DLD1 (cell line): Measurements from ENCODE around the gene ZBTB46.

Source experiments
- in situ Hi-C: cut with HindIII; loops from 2 replicates; pipeline ENCODE4 v1.10.0; 2017; ENCODE audit warnings: low sequenced_read_pairs

The ZBTB46 gene

GRCh38 chr20:63748070-63748933 is 82.8 kb downstream of the ZBTB46 start:
- in situ Hi-C loops = no loop called here

- in situ Hi-C loops = no loop called here
Measured at GRCh38 chr20:63747622-63748069, 83.4 kb downstream of the ZBTB46 start.

- in situ Hi-C loops = no loop called here
Measured at GRCh38 chr20:63746751-63747315, 84.2 kb downstream of the ZBTB46 start.

GRCh38 chr20:63745961-63746731 is 84.9 kb downstream of the ZBTB46 start:
- in situ Hi-C loops = no loop called here

GRCh38 chr20:63745424-63745805 is 85.6 kb downstream of the ZBTB46 start:
- in situ Hi-C loops = no loop called here

GRCh38 chr20:63744574-63745423 is 86.3 kb downstream of the ZBTB46 start:
- in situ Hi-C loops = no loop called here

- in situ Hi-C loops = no loop called here
Measured at GRCh38 chr20:63744158-63744557, 86.9 kb downstream of the ZBTB46 start.

GRCh38 chr20:63743210-63743970 is 87.7 kb downstream of the ZBTB46 start:
- in situ Hi-C loops = no loop called here

GRCh38 chr20:63742381-63743024 is 88.6 kb downstream of the ZBTB46 start:
- in situ Hi-C loops = no loop called here

GRCh38 chr20:63741676-63742380 is 89.2 kb downstream of the ZBTB46 start:
- in situ Hi-C loops = no loop called here

GRCh38 chr20:63741354-63741675 is 89.7 kb downstream of the ZBTB46 start:
- in situ Hi-C loops = no loop called here

GRCh38 chr20:63740627-63741353 is 90.3 kb downstream of the ZBTB46 start:
- in situ Hi-C loops = no loop called here

- in situ Hi-C loops = no loop called here
Measured at GRCh38 chr20:63740070-63740626, 90.9 kb downstream of the ZBTB46 start.

- in situ Hi-C loops = no loop called here
Measured at GRCh38 chr20:63739130-63740069, 91.7 kb downstream of the ZBTB46 start, which contains the start of gene SLC2A4RG. Gene SLC2A4RG, plus strand, starts transcription at chr20:63739776. Its CDS starts 137 bp downstream, at chr20:63739913.

- in situ Hi-C loops = no loop called here
Measured at GRCh38 chr20:63738687-63739129, 92.4 kb downstream of the ZBTB46 start.

- in situ Hi-C loops = no loop called here
Measured at GRCh38 chr20:63737945-63738686, 92.9 kb downstream of the ZBTB46 start.
